SK-N-MC (cell line): ENCODE measurements around the gene HK1.

Experiments used
- DNase-seq: peaks from one replicate; pipeline ENCODE4 v3.0.0-alpha.2; 2011; ENCODE audit warnings: low read depth, low spot score
- H3K27ac ChIP-seq: fragments of 200-600 bp; sonication (generic); 2 replicates; pipeline ENCODE4 v1.5.1; 2016; ENCODE audit warnings: mixed run types
- H3K36me3 ChIP-seq: fragments of 200-600 bp; sonication (generic); 2 replicates; pipeline ENCODE4 v1.6.1; 2017; ENCODE audit warnings: antibody characterized with exemption, low read length, mixed read lengths; ENCODE audit not compliant: insufficient read depth
- H3K4me3 ChIP-seq: fragments of 200-600 bp; sonication (generic); 2 replicates; pipeline ENCODE4 v1.5.1; 2016
- H3K9ac ChIP-seq: fragments of 200-600 bp; sonication (generic); 2 replicates; pipeline ENCODE4 v1.8.0; 2017; ENCODE audit warnings: mixed run types, mixed read lengths; ENCODE audit not compliant: insufficient read length
- H3K9me3 ChIP-seq: fragments of 200-600 bp; sonication (generic); 2 replicates; pipeline ENCODE4 v1.6.1; 2017; ENCODE audit warnings: low read depth, mild to moderate bottlenecking, antibody characterized with exemption, low read length, moderate library complexity, mixed read lengths
- EZH2 ChIP-seq: fragments of 200-600 bp; sonication (generic); IDR thresholded peaks from one replicate; pipeline ENCODE4 v1.6.1; 2017; ENCODE audit warnings: antibody characterized with exemption
- FOXP2 ChIP-seq: optimal IDR thresholded peaks from 2 replicates; pipeline ENCODE3; 2011; ENCODE audit warnings: mild to moderate bottlenecking, moderate library complexity; ENCODE audit not compliant: insufficient read depth; ENCODE audit errors: extremely low read length, control extremely low read depth
- POLR2AphosphoS5 ChIP-seq: IDR thresholded peaks from 2 replicates; pipeline ENCODE4 v1.6.1; 2012; ENCODE audit warnings: mild to moderate bottlenecking, low read depth, low read length, borderline replicate concordance

Gene HK1

GRCh38 chr10:69415049-69415448 is 136.8 kb downstream of the HK1 start:
- H3K27ac ChIP-seq, result no peak overlapping the region
- DNase-seq, result no peak
- TF ChIP-seq EZH2, result no peak
- no peak for TF ChIP-seq FOXP2
- TF ChIP-seq POLR2AphosphoS5, result no peak
- no peak overlapping the region for H3K4me3 ChIP-seq
- no peaks in the 10 kb centered on the region for H3K36me3 ChIP-seq
- no peak overlapping the region for H3K9ac ChIP-seq
- H3K9me3 ChIP-seq, result no peaks in the 10 kb centered on the region

GRCh38 chr10:69415951-69416350 is 137.7 kb downstream of the HK1 start:
- Histone ChIP-seq H3K9ac (no peak overlapping the region), H3K27ac (no peak overlapping the region), H3K4me3 (no peak overlapping the region), H3K36me3 (no peaks in the 10 kb centered on the region), H3K9me3 (no peaks in the 10 kb centered on the region)
- DNase-seq, result no peak
- TF ChIP-seq POLR2AphosphoS5 (no peak), FOXP2 (no peak), EZH2 (no peak)

GRCh38 chr10:69416695-69417094 is 138.4 kb downstream of the HK1 start, which contains the start of gene TACR2:
Gene TACR2 (minus strand): TSS chr10:69416918. CDS start chr10:69416323, 595 bp downstream.
- DNase-seq, result no peak
- Histone ChIP-seq H3K4me3 (no peak within 1 kb of the TSS), H3K9ac (no peak within 1 kb of the TSS), H3K9me3 (no peaks in the 10 kb centered on the region), H3K27ac (no peak within 1 kb of the TSS), H3K36me3 (no peaks in the 10 kb centered on the region)
- TF ChIP-seq FOXP2, result no peak
- no peak for TF ChIP-seq EZH2
- TF ChIP-seq POLR2AphosphoS5, result no peak

- no peak for DNase-seq
- no peaks in the 10 kb centered on the region for H3K9me3 ChIP-seq
- TF ChIP-seq FOXP2, result no peak
- no peak for TF ChIP-seq EZH2
- TF ChIP-seq POLR2AphosphoS5, result no peak
- no peaks in the 10 kb centered on the region for H3K36me3 ChIP-seq
- H3K4me3 ChIP-seq, result no peak overlapping the region
- H3K9ac ChIP-seq, result no peak overlapping the region
- H3K27ac ChIP-seq, result no peak overlapping the region
Measured at GRCh38 chr10:69417542-69417941, 139.2 kb downstream of the HK1 start.

GRCh38 chr10:69418052-69418752 is 139.9 kb downstream of the HK1 start:
- Histone ChIP-seq H3K36me3 (no peaks in the 10 kb centered on the region), H3K9me3 (no peaks in the 10 kb centered on the region), H3K9ac (no peak overlapping the region), H3K4me3 (0 out of 2 replicates have a peak overlapping the region, but pooled peaks have one; percentile 25), H3K27ac (no peak overlapping the region)
- DNase-seq, result no peak
- no peak for TF ChIP-seq POLR2AphosphoS5
- no peak for TF ChIP-seq FOXP2
- TF ChIP-seq EZH2, result no peak

- Histone ChIP-seq H3K4me3 (no peak overlapping the region), H3K27ac (no peak overlapping the region), H3K36me3 (no peaks in the 10 kb centered on the region), H3K9me3 (no peaks in the 10 kb centered on the region), H3K9ac (no peak overlapping the region)
- no peak for DNase-seq
- TF ChIP-seq EZH2 (no peak), POLR2AphosphoS5 (no peak), FOXP2 (no peak)
Measured at GRCh38 chr10:69419096-69419743, 140.9 kb downstream of the HK1 start.

- H3K9me3 ChIP-seq, result no peaks in the 10 kb centered on the region
- no peak overlapping the region for H3K27ac ChIP-seq
- DNase-seq, result no peak
- H3K9ac ChIP-seq, result no peak overlapping the region
- H3K36me3 ChIP-seq, result no peaks in the 10 kb centered on the region
- TF ChIP-seq EZH2 (no peak), FOXP2 (no peak), POLR2AphosphoS5 (no peak)
- H3K4me3 ChIP-seq, result no peak overlapping the region
Measured at GRCh38 chr10:69419744-69420126, 141.4 kb downstream of the HK1 start.

GRCh38 chr10:69421611-69422308 is 143.5 kb downstream of the HK1 start:
- no peak for DNase-seq
- H3K36me3 ChIP-seq, result no peaks in the 10 kb centered on the region
- no peak overlapping the region for H3K9ac ChIP-seq
- no peak overlapping the region for H3K4me3 ChIP-seq
- no peak for TF ChIP-seq EZH2
- TF ChIP-seq FOXP2, result no peak
- no peak for TF ChIP-seq POLR2AphosphoS5
- H3K27ac ChIP-seq, result no peak overlapping the region
- H3K9me3 ChIP-seq, result no peaks in the 10 kb centered on the region
